Activated CD4-positive, alpha-beta T cell treated with anti-CD3 and anti-CD28 coated beads for 48 hours (primary cell): Measurements from ENCODE around the gene RNF144A.
"Not testable (repeated sequence)": the region's sequence is repeated elsewhere in the genome, so short reads cannot be mapped to it uniquely, and the experiment has no call there.

ENCODE experiments used
- DNase-seq: peaks from one replicate; pipeline ENCODE4 v3.0.0-alpha.2; 2020

The RNF144A gene

DNA sequence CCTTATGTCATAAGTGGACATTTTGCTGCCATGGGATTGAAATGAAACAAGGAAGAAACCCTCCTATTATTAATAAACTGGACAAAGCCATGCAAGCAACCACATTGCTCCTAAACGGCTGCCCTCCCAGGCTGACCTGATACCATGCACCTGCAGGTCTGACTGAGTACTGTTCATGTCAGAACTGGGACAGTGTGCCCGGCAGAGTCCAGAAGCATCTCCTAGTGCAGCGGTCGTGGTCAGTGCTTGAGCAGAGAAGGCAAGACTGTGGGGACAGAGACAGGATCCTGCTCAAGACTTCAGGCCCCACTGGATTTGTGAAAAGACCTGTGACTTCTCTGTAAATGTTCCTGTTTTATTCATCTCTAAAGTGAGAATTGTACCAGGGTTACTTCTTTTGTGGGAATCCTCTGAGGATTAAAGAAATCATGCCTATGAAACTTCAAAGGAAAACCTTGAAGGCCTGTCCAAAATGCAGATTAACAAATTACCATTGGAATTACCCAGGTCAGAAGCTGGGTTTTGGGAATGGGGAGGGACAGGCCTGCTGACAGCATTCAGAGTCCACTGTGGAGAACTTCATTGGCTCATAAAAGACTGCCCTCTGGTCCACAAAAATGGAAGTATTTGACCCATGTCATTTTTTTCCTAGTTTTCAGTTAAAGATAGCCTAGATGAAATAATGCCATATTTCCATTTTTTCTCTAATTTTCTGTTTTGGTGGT, 13.9 kb downstream of the RNF144A start:
- DNase-seq, result no peak

DNA sequence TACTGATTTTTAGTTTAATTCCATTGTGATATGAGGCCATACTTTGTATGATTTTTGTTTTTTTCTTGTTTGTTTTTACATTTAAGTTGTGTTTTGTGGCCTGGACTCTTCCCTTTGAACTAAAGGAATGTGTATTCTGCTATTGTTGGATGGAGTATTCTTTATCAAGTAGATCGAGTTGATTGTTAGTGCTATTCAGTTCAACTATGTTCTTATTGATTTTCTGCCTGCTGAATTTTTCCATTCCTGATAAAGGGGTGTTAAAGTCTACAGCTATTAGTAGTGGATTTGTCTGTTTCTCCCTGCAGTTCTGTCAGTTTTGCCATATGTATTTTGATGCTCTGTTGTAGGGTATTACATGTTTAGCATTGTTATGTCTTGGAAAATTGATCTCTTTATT, 14.5 kb downstream of the RNF144A start:
- no peak for DNase-seq

DNA sequence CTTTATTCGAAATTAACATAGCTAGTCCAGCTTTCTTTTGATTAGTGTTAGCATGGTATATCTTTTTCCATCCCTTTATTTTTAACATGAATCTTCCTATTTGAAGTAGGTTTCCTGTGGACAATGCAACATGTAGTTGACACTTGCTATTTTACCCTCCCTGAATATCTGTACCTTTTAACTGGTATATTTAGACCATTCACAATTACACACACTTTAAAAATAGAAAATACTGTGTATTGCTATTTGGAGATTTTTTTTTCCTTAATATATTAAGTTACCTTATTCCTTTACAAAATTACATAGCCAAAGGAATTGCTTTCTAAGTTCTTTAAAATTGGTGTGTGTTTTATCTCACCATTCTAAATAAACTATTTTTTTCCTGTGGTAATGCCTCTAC, 15.0 kb downstream of the RNF144A start:
- DNase-seq, result no peak

DNA sequence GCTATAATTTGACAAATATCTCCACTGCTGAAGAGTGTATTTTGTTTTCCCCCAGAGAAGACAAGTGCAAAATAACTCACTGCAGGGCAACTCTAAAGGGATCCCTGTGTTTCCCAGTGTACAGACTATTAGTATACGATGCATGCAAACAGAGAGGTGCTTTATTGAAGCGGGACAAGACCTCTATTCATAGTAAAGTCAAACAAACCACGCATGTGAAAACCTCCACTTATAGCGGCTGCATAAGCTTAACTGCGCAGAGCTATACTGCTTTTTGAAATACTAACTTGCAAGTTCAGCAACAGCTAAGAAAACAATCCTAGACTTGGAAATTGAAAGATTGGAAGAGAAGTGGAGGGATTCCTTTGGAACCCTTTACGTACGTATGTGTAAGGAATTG, 15.6 kb downstream of the RNF144A start:
- no peak for DNase-seq

DNA sequence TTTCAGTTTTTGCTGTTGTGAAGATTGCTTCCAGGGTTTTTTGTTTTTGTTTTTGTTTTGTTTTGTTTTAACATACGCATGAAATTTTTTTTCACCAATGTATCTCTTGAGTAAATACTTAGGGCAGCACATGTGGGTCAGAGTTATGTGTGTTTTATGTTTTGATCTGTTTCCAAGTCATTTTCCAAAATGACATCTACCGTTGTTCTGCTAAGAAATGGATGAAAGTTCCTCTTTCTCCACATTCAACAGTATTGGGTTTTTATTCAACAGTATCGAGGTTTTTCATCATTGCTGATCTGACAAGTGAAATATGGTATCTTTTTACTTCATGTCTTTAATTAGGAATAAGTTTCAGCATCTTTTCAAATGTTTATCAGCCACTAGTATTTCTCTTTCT, 16.7 kb downstream of the RNF144A start:
- no peak for DNase-seq

DNA sequence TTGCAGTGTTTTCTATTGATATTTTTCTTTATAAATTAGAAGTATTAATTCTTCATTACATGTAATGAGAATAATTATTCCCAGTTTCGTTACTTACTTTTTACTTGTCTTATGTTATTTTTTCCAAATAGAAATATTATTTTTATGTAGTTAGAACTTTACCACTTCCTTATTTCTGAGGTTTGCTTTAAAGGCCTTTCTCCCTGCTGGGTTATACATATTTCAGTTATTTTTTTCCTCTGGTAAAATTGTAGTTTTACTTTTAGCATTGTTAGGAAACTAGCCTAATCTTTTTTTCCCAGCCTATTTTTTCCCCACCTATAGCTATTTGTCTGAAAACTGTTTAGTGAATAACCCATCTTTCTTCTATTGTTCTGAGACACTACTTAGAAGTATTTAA, 17.1 kb downstream of the RNF144A start:
- DNase-seq, result no peak

DNA sequence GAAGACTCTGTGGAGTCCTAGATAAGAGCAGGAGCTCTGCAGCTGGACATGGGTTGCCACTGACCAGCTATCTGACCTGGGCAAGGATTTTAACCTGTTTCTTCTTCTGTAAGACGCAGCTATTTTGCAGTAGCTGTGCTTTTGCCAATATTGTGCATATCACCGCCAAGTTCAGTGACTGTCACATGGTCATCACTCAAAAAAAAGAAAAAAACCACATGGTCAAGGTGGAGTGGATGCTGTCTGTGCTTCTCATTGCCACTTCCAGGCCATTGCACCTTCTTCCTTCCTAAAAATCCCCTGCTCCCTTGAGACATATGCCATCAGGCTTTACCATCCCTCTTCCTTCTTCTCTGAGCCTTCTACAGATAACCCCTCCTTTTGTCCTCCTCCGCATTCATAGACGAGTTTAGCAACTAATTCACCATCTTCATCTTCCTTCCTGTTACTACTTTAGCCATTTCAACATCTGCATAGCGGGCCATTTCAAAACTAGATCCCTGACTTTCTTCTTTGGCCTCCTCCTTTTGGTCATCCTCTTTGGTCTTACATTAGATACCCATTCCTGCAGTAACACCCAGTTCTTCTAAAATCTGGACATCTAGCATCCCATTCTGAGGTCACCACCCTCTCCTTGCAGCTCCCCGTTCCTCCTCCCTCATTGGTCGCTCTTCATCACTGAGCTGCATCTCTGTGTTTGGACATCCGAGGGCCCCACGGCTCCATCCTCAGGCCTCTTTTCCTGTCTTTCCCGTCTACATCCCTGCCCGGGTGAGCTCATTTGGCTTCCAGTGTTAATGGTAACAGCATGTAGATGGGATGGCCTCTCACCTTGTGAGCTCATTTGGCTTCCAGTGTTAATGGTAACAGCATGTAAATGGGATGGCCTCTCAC, 17.8 kb downstream of the RNF144A start:
- no peak for DNase-seq

DNA sequence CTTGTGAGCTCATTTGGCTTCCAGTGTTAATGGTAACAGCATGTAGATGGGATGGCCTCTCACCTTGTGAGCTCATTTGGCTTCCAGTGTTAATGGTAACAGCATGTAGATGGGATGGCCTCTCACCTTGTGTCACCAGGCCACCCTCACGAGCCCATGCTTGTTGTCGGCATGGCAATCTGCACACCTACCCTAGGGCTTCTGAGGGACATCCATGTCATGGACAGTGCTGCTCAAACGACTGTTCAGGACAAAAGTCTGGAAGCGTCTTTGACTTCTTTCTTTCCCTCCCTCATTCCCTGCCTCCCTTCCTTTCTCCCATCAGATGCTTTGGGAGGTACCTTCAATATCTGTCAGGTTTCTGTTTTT, 18.4 kb downstream of the RNF144A start:
- DNase-seq, result not testable (repeated sequence)

DNA sequence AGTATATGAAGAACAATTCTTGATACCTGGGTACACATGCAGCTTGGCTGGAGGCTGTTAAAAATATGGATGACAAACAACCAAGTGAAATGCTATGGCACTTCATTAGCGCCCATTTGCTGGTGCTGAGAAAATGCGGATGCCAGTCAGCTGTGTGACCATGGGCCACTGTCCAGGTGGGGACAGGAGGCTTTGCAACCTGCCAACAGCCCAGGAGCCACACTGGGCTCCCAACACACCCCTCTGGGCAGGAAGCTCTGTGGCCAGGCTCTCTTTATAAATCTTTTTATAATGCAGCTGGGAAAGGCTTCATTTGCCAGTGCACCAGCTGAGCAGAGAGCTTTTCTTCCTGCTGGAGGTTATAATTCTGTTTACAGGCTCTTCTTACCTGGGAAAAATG, 19.9 kb downstream of the RNF144A start:
- DNase-seq, result no peak

DNA sequence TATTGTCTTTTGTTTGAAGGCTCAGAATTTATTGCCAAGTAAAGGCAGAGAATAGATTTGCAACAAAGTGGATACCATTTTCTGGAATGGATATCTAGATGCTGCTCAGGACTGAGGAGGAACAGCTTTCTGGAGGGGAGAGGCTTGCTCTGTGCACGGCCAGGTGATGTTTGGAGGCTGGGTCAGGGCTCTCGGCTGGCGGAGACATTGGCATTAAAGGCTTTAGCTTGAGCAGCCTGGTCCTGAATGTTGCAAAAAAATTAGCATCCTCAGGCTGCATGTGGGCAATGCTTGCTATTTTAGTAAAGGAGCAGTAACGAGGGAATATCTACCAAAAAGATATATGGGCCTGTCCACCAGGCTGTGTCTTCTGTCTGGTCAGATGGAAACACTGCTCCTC, 20.4 kb downstream of the RNF144A start:
- DNase-seq, result no peak

DNA sequence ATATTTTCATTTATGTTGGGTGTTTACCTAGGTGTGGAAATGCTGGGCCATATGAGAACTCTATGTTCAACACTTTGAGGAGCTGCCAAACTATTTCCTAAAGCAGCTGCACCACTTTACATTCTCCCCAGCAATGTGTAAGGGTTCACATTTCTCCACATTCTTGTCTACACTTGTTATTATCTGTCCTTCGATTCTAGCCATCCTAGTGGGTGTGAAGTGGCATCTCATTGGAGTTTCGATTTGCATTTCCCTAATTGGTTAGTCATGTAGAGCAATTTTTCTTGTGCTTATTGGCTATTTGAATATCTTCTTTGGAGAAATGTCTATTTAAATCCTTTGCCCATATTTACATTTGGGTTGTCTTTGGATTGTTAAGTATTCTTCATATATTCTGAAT, 21.9 kb downstream of the RNF144A start:
- DNase-seq, result no peak

DNA sequence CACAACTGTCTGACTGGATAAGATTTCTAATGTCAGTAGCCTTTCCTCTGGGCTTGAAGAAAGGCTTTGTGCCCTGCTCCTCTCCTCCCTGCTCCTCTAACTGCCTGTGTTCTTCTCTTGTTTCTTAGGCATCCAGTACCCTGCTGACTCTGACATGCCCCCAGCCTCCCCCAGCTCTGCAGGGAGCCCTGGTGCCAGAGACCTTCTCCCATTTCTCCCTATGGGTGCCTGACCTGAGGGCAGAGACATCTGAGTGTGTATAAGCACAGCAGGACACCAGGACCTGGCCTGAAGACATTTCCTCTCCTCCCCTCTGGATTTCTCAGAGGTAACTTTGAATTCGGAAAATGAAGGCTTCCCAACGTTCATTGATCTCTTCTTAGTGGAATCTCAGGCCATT, 23.6 kb downstream of the RNF144A start:
- no peak for DNase-seq

DNA sequence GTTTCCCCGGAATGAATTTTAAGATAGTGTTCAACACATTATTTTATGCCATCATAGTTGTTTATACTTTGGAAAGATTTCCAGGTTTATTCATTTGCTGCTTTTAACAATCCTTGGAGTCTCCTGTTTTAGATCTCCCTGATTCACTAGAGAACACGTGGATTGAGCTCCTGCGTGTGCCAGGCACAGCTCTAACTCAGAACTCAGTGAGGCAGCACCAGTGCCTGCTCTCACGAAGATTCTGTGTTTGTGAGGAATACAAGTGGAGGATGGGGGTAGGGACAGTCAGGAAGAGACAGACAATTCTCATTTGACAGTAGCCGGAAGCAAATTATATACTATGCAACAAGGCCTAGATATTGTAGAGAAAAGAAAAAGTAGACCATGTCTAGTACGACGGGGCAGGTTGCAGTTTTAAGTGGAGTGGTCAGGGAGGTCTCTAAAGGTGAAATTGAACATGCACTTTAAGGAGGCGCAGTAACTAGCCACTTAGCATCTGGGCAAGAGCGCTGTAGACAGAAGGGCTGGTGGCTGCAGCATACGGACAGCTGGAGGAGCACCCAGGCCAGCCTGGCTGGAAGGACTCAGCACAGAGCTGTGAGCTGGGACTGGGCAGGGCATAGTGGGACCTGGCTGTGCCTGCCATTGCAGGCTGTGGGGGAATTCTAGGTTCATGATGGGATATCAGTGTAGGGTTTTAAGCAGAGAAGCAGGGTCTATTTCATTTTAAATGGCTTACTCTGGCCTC, 24.3 kb downstream of the RNF144A start:
- no peak for DNase-seq

DNA sequence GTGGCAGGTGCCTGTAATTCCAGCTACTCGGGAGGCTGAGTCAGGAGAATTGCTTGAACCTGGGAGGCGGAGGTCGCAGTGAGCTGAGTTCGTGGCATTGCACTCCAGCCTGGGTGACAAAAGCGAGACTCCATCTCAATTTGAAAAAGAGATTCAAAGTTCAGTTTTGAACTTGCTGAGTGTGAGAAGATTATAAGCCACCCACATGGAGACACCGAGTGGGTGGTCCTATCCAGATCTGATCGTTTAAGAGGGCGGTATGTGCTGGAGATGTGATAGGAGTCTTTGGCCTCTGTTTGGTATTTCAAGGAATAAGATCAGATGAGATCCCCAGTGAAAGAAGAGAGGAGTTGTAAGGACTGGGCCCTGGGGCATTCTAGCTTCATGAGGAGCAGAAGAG, 25.6 kb downstream of the RNF144A start:
- no peak for DNase-seq

DNA sequence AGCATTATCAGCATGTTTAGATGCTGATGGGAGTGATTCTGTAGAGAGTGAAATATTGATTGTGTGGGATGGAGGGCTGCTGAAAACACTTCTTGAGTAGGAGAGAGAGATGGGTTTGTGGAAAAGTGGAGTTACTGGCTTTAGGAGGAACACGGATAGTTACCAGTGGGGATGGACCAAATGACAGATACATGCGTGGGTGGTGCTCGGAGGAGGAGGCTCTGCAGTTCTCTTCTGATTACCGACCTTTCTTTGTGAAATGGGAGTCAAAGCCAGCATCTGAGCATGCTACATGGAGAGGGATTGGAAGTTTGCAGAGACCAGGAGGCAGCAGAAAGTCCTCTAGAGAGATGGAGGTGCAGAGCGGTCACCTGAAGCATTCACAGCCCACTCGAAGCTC, 26.3 kb downstream of the RNF144A start:
- DNase-seq, result no peak

DNA sequence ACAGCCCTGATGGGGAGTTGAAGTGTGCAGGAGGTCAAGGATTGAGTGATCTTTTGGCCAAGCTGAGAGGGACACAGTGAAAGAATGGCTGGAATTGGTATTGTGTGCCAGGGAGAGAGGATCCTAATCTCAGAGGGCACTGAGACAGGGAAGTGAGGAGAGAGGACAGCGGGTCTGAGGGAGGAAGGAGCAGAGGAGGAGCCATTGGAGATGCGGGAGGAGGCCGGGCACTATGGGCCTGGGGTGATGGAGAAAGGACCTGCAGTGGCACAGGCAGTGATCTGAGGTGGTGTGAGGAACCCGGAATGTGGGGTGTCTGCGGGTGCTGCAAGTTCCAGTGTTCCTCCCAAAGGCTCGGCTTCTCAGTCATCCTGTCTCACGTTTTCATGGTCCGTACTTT, 26.8 kb downstream of the RNF144A start:
- DNase-seq, result no peak

DNA sequence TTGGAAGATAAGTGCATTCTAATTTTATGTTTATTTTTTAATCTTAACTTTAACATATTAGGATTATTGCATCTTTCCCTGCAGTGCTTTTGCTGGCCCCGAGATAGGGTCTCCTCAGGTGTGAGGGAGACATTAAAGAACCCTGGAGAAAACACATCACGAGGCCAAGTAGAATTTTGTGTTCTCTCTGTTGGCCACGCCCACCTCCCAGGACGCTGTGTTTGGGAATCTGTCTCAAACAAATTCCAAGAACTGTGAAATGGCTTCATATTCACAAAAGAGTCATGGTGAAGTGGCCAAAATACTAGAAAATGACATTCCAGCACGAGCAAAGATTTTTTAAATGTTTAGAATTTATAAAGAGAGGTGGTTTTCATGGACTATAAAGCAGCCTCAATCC, 27.3 kb downstream of the RNF144A start:
- no peak for DNase-seq

DNA sequence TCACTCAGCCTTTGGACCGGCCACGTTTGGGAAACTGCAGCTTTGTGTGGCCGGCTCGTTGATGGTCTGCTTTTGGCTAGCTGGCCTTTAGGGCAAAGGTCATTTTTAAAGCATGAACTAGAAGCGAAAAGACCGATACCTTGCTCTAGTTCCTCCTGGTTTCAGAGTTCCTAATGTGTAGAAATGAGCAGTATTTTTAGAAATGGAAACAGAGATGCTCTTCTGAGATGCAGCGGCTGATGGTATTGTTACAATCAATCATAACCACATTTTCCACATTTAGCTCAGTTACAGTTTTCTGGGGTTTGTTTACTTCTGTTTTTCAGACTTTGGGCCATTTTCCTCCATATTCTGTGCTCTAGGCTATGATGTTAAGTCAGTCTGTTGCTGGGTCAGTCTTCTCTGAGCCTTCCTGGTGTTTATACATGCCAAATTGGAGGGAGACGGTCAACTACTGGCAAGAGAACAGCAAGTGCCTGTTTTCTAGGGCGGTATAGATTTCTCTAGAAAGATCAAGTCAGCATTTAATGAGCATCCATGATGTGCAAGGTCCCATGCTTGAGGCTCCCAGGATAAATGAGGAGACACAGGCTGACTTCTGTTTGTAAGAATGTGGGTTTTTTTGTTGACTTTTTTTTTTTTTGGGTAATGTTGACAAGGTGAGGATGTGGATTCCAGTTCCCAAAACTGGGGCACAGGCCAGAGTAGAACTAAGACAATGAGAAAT, 28.0 kb downstream of the RNF144A start:
- DNase-seq, result no peak

DNA sequence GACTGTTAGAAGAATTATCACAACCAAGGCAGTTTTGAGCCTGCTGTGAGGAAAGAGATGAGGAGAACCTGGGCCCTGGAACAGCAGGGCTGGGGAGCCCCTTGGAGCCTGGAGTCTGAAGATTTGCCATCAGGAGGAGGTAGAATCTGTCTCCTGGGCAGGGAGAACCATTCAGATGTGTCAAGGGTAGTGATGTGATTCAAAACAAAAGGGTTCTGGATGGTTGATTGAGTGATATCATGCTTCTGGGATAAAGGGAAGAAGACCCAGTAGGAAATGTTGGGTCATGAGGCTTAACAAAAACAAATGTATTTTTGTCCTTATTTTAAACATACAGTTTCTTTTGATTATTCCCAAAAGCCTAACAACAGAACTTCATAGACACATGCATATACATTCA, 28.6 kb downstream of the RNF144A start:
- DNase-seq, result no peak

DNA sequence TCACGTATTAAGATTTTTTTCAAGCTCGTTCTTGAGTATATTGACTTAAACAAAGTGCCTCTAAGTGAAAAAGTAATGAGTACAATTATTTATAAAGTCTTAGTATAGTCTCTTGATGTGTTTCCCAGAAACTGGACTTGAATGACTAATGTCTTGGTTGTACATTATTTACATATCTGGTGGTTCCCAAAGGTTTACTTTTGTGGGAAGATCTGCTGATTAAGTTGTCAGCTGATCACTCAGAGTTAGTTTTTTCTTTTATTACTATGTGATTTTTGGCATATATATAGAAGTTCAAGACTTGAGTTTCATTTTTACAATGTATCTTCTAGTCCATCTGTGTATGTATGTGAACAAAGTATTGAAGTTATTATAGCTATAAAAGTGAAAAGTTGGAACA, 29.5 kb downstream of the RNF144A start:
- DNase-seq, result no peak

DNA sequence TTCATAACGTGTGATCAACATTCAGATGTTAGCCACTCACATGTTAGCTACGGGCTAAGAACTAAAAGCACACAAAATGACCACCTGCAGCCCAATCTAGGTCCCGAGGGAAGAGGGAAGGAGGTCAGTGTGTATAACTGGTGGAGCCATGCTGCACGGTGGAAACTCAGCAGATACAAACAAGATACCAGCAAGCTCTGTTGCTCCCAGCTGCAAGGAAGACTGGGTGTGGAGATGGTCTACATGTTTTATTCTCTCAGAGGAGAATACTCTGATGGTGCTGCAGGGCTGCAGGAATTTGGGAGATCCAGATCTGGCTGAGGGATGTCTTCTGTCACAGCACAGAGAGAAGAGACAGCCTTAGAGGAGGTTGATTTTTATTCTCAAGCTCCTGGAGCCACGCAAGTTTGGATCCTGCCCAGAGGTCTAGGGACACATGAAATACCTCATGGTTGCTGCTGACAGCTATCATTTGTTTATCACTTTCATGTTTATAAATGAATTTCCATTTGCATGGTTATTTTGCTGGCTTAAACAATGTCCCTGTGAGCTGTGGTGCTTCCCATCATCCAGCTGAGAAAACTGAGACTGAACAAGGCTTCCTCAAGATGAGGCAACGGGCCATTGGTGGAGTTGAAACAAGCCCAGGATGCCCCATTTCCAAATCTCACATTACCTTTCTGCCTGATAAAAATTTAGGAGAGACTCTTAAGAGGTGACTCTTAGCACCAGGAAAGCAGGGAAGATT, 30.9 kb downstream of the RNF144A start:
- DNase-seq, result no peak

DNA sequence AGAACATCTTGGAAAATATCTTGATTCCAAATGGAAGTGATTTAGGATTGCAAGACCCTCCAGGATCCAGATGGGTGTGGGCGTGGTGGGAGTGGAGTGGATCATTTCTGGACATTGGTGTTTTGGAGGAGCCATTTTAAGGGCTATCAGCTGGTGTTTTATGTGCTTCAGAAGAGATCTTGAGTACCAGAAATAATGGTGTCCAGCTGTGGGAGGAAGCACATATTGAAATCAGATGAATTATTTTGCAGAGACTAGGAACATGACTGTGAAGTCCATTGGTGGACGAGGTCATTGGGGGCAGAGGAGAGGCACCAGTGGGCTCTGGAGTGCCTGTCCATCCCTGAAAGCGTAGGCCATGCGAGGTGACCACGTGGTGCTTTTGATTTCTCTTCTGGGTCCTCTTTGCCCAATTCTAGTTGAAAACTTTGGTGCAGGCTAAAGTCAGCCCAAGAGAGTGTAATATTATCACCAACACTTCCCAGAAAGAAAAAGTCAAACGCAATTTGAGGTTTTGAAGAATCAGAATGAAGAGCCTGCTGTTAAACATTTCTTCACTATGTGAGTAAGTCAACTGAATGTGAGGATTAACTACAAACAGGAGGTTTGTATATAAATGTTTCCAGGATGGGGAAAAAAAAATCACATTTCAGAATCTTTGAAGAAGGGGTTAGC, 31.6 kb downstream of the RNF144A start:
- DNase-seq, result no peak
